OCI-LY7 (cell line): ENCODE data around the gene RRBP1. TPM values are rescaled to one million over a fixed set of nuclear protein-coding genes. Genes with fewer than 3 reads are reported as not detected.

Source experiments
- BruUV-seq: library from RNA; stranded (reverse); fragments of 400-500 nt; replicated peaks from 2 replicates; lab custom pipeline; 2021; lab: Mats Ljungman, UMichigan
- CTCF ChIA-PET: fragments of 300-600 bp; sonication (Branson Sonifier 250); formaldehyde crosslinking; loops from one replicate; lab custom pipeline; 2022; ENCODE audit warnings: antibody characterized with exemption; ENCODE audit not compliant: unreplicated experiment; lab: Charles Lee
- POLR2A ChIA-PET: fragments of 300-600 bp; sonication (Branson Sonifier 250); formaldehyde crosslinking; loops from one replicate; lab custom pipeline; 2022; ENCODE audit warnings: antibody characterized with exemption; lab: Charles Lee
- DNase-seq: peaks from one replicate; pipeline ENCODE4 v3.0.0-alpha.2; 2015; ENCODE audit warnings: low spot score
- H2AFZ ChIP-seq: fragments of 200-600 bp; sonication (generic), shearing (Covaris generic); 2 replicates; pipeline ENCODE4 v1.6.1; 2014; ENCODE audit warnings: mild to moderate bottlenecking, antibody characterized with exemption, low read length, moderate library complexity
- H3K27ac ChIP-seq: fragments of 200-600 bp; sonication (generic); 2 replicates; pipeline ENCODE4 v1.5.1; 2014; ENCODE audit warnings: mixed run types, low read depth, mild to moderate bottlenecking, moderate library complexity, low read length, inconsistent platforms; ENCODE audit not compliant: poor library complexity, severe bottlenecking
- H3K36me3 ChIP-seq: fragments of 200-600 bp; sonication (generic); 2 replicates; pipeline ENCODE4 v1.6.1; 2014; ENCODE audit warnings: mild to moderate bottlenecking, antibody characterized with exemption, low read length, moderate library complexity, mixed read lengths; ENCODE audit not compliant: insufficient read depth
- H3K4me1 ChIP-seq: fragments of 200-600 bp; sonication (generic); 2 replicates; pipeline ENCODE4 v1.5.1; 2014; ENCODE audit warnings: mild to moderate bottlenecking, low read length; ENCODE audit not compliant: insufficient read depth, poor library complexity, severe bottlenecking
- H3K4me2 ChIP-seq: fragments of 200-600 bp; sonication (generic); 2 replicates; pipeline ENCODE4 v1.6.1; 2014; ENCODE audit warnings: mild to moderate bottlenecking, low read length
- H3K4me3 ChIP-seq: fragments of 200-600 bp; sonication (generic); 2 replicates; pipeline ENCODE4 v1.5.1; 2014; ENCODE audit warnings: mild to moderate bottlenecking, low read depth, low read length; ENCODE audit not compliant: poor library complexity, severe bottlenecking
- H3K79me2 ChIP-seq: fragments of 200-600 bp; sonication (generic); 2 replicates; pipeline ENCODE4 v1.6.1; 2016; ENCODE audit warnings: low read depth, mild to moderate bottlenecking, low read length, moderate library complexity, mixed read lengths; ENCODE audit not compliant: insufficient read depth
- H3K9me2 ChIP-seq: fragments of 200-600 bp; sonication (generic); 2 replicates; pipeline ENCODE4 v1.6.1; 2016; ENCODE audit warnings: mild to moderate bottlenecking, low read length, mixed read lengths; ENCODE audit not compliant: insufficient read depth
- H3K9me3 ChIP-seq: fragments of 200-600 bp; sonication (generic); 2 replicates; pipeline ENCODE4 v1.6.1; 2014; ENCODE audit warnings: mild to moderate bottlenecking, mixed run types, low read length, mixed read lengths
- H4K20me1 ChIP-seq: fragments of 200-600 bp; sonication (generic); 2 replicates; pipeline ENCODE4 v1.6.1; 2014; ENCODE audit warnings: mild to moderate bottlenecking, antibody characterized with exemption, low read length, moderate library complexity, mixed read lengths; ENCODE audit not compliant: insufficient read depth
- EZH2phosphoT487 ChIP-seq: fragments of 200-600 bp; sonication (generic); IDR thresholded peaks from 2 replicates; pipeline ENCODE4 v1.6.1; 2018; ENCODE audit warnings: low read depth, borderline replicate concordance, mild to moderate bottlenecking, mixed run types, antibody characterized with exemption, low read length, moderate library complexity, mixed read lengths
- intact Hi-C: fragments of 100-400 bp; cut with micrococcal nuclease; formaldehyde crosslinking; loops from one replicate; pipeline ENCODE4 v1.10.0; 2022; ENCODE audit not compliant: unreplicated experiment
- total RNA-seq, 2 experiments: library from RNA; depleted of rRNA in 1 of 2; stranded (reverse); fragments of >200 nt in 1 of 2; shearing (Covaris generic) in 1 of 2; gene quantifications; 2 replicates each; pipeline ENCODE4 v1.2.3, GENCODE V29; 2014 to 2022
- TF ChIP-seq, protein P1 (sequence below): fragments of 200-600 bp; sonication (generic); conservative IDR thresholded peaks from 2 replicates; pipeline ENCODE4 v1.5.1; 2014; ENCODE audit warnings: mild to moderate bottlenecking, antibody characterized with exemption, low read length, moderate library complexity, mixed read lengths

RRBP1 gene
- total RNA-seq, 2 experiments from 2014 or later: 13.6 to 46.3 TPM

DNA sequence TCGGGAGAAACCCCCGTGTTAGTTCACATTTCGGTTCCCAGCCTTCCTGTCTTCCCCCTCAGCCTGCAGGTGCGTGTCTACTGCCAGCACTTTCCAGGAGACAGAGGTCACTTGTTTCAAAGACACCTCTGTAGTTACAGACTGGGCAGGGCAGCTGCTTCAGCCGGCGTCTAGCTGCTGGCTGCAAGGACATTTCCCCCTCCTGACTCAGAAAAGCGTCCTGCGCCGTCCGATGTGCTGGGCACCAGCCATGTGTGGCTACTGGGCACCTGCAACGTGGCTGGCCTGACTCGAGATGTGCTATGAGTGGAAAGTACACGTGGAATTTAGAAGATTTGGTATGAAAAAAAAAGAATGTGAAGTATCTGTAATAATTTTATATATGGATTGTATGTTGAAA, 37.6 kb downstream of the RRBP1 start:
- H3K79me2 ChIP-seq: no peaks in the 10 kb centered on the region
- H3K4me2 ChIP-seq: peak overlapping the region; percentile 56
- H3K9me3 ChIP-seq: no peaks in the 10 kb centered on the region
- TF ChIP-seq EZH2phosphoT487: no peak
- TF ChIP-seq, protein P1, sequence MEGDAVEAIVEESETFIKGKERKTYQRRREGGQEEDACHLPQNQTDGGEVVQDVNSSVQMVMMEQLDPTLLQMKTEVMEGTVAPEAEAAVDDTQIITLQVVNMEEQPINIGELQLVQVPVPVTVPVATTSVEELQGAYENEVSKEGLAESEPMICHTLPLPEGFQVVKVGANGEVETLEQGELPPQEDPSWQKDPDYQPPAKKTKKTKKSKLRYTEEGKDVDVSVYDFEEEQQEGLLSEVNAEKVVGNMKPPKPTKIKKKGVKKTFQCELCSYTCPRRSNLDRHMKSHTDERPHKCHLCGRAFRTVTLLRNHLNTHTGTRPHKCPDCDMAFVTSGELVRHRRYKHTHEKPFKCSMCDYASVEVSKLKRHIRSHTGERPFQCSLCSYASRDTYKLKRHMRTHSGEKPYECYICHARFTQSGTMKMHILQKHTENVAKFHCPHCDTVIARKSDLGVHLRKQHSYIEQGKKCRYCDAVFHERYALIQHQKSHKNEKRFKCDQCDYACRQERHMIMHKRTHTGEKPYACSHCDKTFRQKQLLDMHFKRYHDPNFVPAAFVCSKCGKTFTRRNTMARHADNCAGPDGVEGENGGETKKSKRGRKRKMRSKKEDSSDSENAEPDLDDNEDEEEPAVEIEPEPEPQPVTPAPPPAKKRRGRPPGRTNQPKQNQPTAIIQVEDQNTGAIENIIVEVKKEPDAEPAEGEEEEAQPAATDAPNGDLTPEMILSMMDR: no peak
- no peak overlapping the region for H2AFZ ChIP-seq
- ChIA-PET CTCF (no interaction called here), POLR2A (interaction anchor here (0.5 kb wide), 2 partner anchors 72 to 228 kb away, joined by 4 to 5 read pairs; no protein-coding TSS in a partner anchor)
- intact Hi-C loops: no loop called here
- DNase-seq: no peak
- H3K4me3 ChIP-seq: peak overlapping the region; percentile 29
- BruUV-seq: no TSS peak
- H3K36me3 ChIP-seq: no peaks in the 10 kb centered on the region
- H4K20me1 ChIP-seq: no peaks in the 10 kb centered on the region
- H3K27ac ChIP-seq: peak overlapping the region; percentile 47
- H3K9me2 ChIP-seq: no peaks in the 10 kb centered on the region
- peaks cover 55% of the 10 kb centered on the region for H3K4me1 ChIP-seq

GRCh38 chr20:17643531-17644188, 38.4 kb downstream of the RRBP1 start:
- no peak overlapping the region for H2AFZ ChIP-seq
- ChIA-PET CTCF (no interaction called here), POLR2A (interaction anchor here (0.5 kb wide), 1 partner anchor 73 kb away, joined by 5 read pairs; no protein-coding TSS in a partner anchor)
- TF ChIP-seq, protein P1: no peak
- TF ChIP-seq EZH2phosphoT487: no peak
- H4K20me1 ChIP-seq: no peaks in the 10 kb centered on the region
- H3K9me3 ChIP-seq: no peaks in the 10 kb centered on the region
- DNase-seq: peak; percentile 53
- no peaks in the 10 kb centered on the region for H3K9me2 ChIP-seq
- H3K79me2 ChIP-seq: no peaks in the 10 kb centered on the region
- peaks cover 48% of the 10 kb centered on the region for H3K4me1 ChIP-seq
- intact Hi-C loops: no loop called here
- peak overlapping the region; percentile 29 for H3K4me3 ChIP-seq
- peak overlapping the region; percentile 56 for H3K4me2 ChIP-seq
- no peaks in the 10 kb centered on the region for H3K36me3 ChIP-seq
- peak overlapping the region; percentile 47 for H3K27ac ChIP-seq
- BruUV-seq: no TSS peak
